Brain microvascular endothelial cell (primary cell): ENCODE results near the gene UBA3.

Experiments
- DNase-seq: peaks from one replicate; pipeline ENCODE4 v3.0.0-alpha.2; 2020
- H3K27ac ChIP-seq: fragments of 250-450 bp; sonication (Bioruptor Pico); 2 replicates; pipeline ENCODE4 v1.5.1; 2020; ENCODE audit warnings: mild to moderate bottlenecking, moderate library complexity
- H3K27me3 ChIP-seq: fragments of 250-450 bp; sonication (Bioruptor Pico); replicated peaks from 2 replicates; pipeline ENCODE4 v1.5.1; 2020; ENCODE audit warnings: mild to moderate bottlenecking
- H3K36me3 ChIP-seq: fragments of 250-450 bp; sonication (Bioruptor Pico); replicated peaks from 2 replicates; pipeline ENCODE4 v1.5.1; 2020; ENCODE audit warnings: mild to moderate bottlenecking
- H3K4me3 ChIP-seq: 2 replicates; pipeline ENCODE4 v1.5.1; 2011; ENCODE audit warnings: low read depth, mild to moderate bottlenecking, control low read depth, low read length, moderate library complexity
- in situ Hi-C: cut with HindIII; loops from 2 replicates; pipeline ENCODE4 v1.10.0; 2017; ENCODE audit warnings: low sequenced_read_pairs, low pct_ligation_motif_present
- TF ChIP-seq, protein P1 (sequence below): IDR thresholded peaks from 2 replicates; pipeline ENCODE4 v1.5.1; 2011; ENCODE audit warnings: low read depth, mild to moderate bottlenecking, moderate library complexity, low read length, control low read depth, inconsistent platforms; ENCODE audit errors: missing control alignments

Gene UBA3

DNA sequence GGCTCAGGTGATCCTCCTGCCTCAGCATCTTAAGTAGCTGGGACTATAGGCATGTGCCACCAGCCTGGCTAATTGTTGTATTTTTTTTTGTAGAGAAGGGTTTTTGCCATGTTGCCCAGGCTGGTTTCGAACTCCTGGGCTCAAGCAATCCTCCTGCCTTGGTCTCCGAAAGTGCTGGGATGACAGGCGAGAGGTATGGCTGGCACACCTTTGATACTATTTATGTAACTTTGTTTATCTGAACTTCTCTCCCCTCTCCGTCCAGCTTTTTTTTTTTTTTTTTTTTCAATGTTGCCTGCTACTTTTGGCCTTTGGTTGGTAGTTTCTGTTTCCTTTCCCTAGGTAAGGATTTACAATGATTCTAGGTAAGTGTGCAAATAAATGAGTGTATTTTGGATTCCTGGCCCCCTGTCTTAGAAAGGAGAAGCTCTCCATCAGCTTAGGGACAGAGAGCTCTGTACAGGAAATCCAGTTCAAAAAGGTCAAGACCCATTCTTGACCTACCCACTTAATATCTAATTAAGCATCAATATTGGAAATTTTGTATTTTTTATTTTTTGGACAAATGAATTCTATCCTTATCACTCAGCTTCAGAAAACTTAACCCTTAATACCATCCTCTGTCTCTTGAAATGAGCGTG is 11.3 kb upstream of the UBA3 start:
- no peak overlapping the region for H3K27ac ChIP-seq
- H3K4me3 ChIP-seq: no peak overlapping the region
- in situ Hi-C loops: no loop called here

DNA sequence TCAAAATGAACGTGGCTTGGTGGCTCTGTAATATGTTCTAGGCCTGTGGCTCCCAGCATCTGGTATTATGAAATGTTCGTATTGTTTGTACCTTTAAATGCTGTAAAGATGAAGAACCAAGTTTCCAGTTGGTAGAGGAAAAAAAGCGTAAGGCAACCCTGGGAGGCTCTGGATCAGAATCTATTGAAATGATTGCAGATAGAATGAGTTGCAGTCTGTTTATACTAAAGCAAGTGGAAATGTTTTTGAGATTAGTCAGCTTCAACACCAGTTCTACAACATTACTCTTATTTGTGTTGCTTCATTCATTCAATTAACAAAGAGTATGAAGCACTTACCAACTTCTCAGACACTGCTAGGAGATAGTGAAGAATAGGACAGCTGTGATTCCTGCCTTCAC is 9.9 kb upstream of the UBA3 start:
- H3K36me3 ChIP-seq: no peaks in the 10 kb centered on the region
- H3K4me3 ChIP-seq: no peak overlapping the region
- no peak overlapping the region for H3K27ac ChIP-seq
- in situ Hi-C loops: no loop called here
- TF ChIP-seq, protein P1, sequence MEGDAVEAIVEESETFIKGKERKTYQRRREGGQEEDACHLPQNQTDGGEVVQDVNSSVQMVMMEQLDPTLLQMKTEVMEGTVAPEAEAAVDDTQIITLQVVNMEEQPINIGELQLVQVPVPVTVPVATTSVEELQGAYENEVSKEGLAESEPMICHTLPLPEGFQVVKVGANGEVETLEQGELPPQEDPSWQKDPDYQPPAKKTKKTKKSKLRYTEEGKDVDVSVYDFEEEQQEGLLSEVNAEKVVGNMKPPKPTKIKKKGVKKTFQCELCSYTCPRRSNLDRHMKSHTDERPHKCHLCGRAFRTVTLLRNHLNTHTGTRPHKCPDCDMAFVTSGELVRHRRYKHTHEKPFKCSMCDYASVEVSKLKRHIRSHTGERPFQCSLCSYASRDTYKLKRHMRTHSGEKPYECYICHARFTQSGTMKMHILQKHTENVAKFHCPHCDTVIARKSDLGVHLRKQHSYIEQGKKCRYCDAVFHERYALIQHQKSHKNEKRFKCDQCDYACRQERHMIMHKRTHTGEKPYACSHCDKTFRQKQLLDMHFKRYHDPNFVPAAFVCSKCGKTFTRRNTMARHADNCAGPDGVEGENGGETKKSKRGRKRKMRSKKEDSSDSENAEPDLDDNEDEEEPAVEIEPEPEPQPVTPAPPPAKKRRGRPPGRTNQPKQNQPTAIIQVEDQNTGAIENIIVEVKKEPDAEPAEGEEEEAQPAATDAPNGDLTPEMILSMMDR: no peak
- H3K27me3 ChIP-seq: no peaks in the 10 kb centered on the region
- peak; percentile 47 for DNase-seq

More for the DNA sequence above, 11.3 kb upstream of the UBA3 start:
- TF ChIP-seq, protein P1: no peak
- Histone ChIP-seq H3K27me3 (no peaks in the 10 kb centered on the region), H3K36me3 (no peaks in the 10 kb centered on the region)
- DNase-seq: no peak

DNA sequence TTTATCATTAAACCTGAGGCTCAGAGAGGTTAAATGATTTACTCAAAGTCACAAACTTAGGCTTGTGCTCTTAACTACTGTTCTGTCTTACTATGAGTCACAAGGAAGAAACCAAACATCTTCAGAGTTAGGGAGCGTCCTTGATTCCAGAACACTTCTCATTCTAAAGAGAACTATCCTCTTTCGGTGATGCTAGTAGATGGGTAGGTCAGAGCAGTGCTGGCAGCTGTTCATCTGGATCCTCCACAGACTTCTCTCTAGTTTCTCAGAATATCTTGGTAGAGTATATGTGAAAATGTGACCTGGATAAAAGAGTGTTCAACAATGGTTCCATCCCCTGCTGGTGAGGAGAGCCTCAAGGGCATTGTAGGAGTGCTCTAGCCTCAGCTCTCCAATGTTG is 7.9 kb upstream of the UBA3 start:
- Histone ChIP-seq H3K27ac (no peak overlapping the region), H3K27me3 (no peaks in the 10 kb centered on the region), H3K4me3 (no peak overlapping the region), H3K36me3 (no peaks in the 10 kb centered on the region)
- TF ChIP-seq, protein P1: peak; percentile 35
- no peak for DNase-seq
- in situ Hi-C loops: no loop called here

DNA sequence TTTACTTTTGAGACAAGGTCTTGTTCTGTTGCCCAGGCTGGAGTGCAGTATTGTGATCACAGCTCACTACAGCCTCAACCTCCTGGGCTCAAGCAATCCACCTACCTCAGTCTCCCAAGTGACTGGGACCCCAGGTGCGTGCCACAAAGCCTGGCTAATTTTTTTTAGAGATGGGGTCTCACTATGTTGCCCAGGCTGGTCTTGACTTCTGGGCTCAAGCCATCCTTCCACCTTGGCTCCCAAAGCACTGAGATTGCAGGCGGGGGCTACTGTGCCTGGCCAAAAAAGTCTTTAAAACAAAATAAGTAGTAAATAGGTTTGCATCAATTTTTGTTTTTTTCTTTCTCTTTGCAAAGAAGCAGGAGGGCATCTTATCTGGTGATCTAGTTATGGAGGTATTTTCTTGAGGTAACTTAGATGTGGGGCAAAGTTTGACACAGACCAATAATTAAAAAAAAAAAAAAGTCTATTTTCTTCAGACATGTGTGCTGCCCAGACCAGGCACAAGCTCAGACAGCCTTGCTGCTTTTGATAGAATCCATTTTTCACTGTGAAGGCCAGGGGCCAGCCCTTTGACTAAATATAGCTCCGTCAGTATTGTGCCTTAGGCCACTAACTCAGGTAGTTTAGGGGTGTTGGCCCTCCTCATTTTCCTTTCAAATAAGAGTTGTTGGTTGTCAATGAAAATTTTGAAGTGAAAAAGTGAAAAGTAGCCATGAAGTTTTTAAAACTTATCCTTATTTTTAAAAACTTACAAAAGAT is 7.0 kb upstream of the UBA3 start:
- H3K27ac ChIP-seq: peak overlapping the region; percentile 88
- no peak overlapping the region for H3K4me3 ChIP-seq
- in situ Hi-C loops: no loop called here
- no peaks in the 10 kb centered on the region for H3K36me3 ChIP-seq
- no peak for DNase-seq
- TF ChIP-seq, protein P1: no peak
- no peaks in the 10 kb centered on the region for H3K27me3 ChIP-seq

DNA sequence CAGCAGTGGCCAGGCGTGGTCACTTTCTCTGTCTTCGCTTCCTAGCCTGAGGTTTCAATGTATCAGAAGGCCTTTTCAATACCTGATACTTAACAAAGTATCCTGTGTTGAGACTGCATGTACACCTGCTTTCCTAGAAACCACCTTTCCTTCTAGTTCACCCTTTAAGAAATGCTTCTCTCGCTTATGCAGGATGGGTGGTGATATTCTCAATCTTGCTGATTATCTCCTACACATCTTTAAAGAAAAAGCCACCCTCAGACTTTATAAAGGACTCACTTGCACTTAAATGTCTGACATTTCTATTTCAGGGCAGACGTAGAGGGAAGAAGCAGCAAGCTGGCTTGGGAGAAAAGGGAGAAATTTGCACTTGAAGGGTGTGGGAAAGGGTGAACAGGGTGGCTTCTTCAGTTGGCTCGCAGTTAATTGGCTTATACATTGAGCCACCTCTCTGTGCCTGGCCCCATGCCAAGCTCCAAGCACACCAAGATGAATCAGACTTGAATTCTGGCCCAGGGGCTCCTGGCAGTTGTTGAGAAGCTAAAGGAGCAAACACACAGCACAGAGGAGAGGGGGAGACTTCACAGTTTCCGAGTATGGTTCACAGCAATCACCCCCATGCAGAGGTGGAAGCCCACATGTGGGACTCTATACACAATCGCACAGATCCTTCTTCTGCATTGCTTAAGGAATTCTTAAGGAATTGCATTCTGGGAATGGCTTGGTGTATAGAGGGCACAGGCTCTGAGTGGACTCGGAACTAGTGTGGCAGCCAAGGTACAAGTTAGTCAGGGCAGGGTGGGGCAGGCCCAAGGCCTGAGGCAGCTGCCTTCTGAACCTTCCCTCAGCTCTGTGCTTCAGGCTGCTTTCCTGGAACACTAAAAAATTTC is 5.9 kb upstream of the UBA3 start:
- peak; percentile 91 for DNase-seq
- in situ Hi-C loops: no loop called here

More for the DNA sequence above, 5.9 kb upstream of the UBA3 start:
- Histone ChIP-seq H3K27ac (peak overlapping the region; percentile 88), H3K27me3 (no peaks in the 10 kb centered on the region), H3K4me3 (peak overlapping the region; percentile 78), H3K36me3 (no peaks in the 10 kb centered on the region)
- TF ChIP-seq, protein P1: no peak
